ENCODE results near the gene DUS4L.

DUS4L gene

DNA sequence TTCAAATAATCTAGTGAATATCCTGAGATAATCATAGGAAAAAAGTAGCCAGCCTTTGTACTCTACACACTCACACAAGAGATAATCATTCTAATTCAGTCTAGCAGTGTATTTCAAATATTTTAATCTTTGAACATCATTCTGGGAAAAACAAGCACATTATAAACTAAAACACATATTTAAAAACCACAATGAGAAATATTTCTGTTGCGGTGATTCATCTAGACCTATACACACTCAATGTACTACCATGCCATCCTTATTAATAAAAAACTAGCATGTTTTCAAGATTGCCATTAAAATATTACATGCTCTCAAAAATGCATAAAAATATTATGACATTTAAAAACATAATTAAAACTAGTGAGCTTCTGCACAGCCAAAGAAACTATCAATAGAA is 11.8 kb upstream of the DUS4L start:
- TF ChIP-seq POLR2AphosphoS5 (IDR thresholded peaks at IDR 0.05; ENCODE audit: low read depth, low read length) = no peak
- TF ChIP-seq TAF1 (IDR thresholded peaks at IDR 0.05; ENCODE audit: borderline replicate concordance, insufficient read depth, low read length) = no peak
- TF ChIP-seq SIN3A (IDR thresholded peaks at IDR 0.05; ENCODE audit: borderline replicate concordance, insufficient read depth, low read length) = no peak
- TF ChIP-seq, protein P1, sequence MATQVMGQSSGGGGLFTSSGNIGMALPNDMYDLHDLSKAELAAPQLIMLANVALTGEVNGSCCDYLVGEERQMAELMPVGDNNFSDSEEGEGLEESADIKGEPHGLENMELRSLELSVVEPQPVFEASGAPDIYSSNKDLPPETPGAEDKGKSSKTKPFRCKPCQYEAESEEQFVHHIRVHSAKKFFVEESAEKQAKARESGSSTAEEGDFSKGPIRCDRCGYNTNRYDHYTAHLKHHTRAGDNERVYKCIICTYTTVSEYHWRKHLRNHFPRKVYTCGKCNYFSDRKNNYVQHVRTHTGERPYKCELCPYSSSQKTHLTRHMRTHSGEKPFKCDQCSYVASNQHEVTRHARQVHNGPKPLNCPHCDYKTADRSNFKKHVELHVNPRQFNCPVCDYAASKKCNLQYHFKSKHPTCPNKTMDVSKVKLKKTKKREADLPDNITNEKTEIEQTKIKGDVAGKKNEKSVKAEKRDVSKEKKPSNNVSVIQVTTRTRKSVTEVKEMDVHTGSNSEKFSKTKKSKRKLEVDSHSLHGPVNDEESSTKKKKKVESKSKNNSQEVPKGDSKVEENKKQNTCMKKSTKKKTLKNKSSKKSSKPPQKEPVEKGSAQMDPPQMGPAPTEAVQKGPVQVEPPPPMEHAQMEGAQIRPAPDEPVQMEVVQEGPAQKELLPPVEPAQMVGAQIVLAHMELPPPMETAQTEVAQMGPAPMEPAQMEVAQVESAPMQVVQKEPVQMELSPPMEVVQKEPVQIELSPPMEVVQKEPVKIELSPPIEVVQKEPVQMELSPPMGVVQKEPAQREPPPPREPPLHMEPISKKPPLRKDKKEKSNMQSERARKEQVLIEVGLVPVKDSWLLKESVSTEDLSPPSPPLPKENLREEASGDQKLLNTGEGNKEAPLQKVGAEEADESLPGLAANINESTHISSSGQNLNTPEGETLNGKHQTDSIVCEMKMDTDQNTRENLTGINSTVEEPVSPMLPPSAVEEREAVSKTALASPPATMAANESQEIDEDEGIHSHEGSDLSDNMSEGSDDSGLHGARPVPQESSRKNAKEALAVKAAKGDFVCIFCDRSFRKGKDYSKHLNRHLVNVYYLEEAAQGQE (IDR thresholded peaks at IDR 0.05; ENCODE audit: insufficient read depth in 1 of 2, low read depth in 2 of 2, low read length in 2 of 2) = no peak
- no peak for TF ChIP-seq FOXP2 (optimal IDR thresholded peaks at IDR 0.05; ENCODE audit: borderline replicate concordance, extremely low read depth, extremely low read length, insufficient read depth)

DNA sequence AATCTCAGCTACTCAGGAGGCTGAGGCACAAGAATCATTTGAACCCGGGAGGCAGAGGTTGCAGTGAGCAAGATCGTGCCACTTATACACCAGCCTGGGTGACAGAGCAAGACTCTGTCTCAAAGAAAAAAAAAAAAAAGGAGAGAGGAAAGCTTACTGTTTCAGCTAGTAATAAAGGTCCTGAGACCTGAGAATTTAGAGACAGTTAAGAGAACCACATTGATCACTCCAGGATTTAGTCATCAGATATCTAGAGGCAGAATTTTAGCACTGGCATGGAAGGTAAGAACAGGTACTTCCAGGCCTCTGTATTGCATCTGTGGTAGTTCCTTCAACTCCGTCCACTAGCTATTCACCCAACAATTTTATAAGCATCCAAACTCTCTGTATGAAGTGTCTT is 7.9 kb upstream of the DUS4L start:
- TF ChIP-seq, protein P1 (IDR thresholded peaks at IDR 0.05; ENCODE audit: insufficient read depth in 1 of 2, low read depth in 2 of 2, low read length in 2 of 2) = no peak
- TF ChIP-seq SIN3A (IDR thresholded peaks at IDR 0.05; ENCODE audit: borderline replicate concordance, insufficient read depth, low read length) = no peak

DNA sequence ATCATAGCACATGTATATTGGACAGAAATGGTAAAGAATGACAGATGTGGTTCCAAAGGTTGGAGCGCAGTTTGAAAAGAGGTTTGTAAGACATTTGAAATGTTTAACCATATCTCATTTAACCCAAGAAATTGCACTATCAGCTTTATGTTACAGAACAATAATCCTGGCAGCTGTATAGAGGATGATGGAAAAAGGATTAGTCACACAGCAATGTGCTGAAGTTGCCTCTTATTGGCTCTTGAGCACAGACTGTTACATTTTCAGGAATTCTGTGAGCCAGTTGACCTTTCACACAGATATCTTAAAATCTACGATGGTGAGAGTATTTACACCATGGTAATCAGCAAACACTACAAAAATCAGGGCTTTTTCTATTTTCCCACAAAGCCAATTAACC is 3.9 kb upstream of the DUS4L start:
- TF ChIP-seq, protein P1 (IDR thresholded peaks at IDR 0.05; ENCODE audit: insufficient read depth in 1 of 2, low read depth in 2 of 2, low read length in 2 of 2) = no peak
- TF ChIP-seq POLR2AphosphoS5 (IDR thresholded peaks at IDR 0.05; ENCODE audit: low read depth, low read length) = no peak
- no peak for TF ChIP-seq SIN3A (IDR thresholded peaks at IDR 0.05; ENCODE audit: borderline replicate concordance, insufficient read depth, low read length)
- TF ChIP-seq TAF1 (IDR thresholded peaks at IDR 0.05; ENCODE audit: borderline replicate concordance, insufficient read depth, low read length) = no peak
- no peak for TF ChIP-seq FOXP2 (optimal IDR thresholded peaks at IDR 0.05; ENCODE audit: borderline replicate concordance, extremely low read depth, extremely low read length, insufficient read depth)

DNA sequence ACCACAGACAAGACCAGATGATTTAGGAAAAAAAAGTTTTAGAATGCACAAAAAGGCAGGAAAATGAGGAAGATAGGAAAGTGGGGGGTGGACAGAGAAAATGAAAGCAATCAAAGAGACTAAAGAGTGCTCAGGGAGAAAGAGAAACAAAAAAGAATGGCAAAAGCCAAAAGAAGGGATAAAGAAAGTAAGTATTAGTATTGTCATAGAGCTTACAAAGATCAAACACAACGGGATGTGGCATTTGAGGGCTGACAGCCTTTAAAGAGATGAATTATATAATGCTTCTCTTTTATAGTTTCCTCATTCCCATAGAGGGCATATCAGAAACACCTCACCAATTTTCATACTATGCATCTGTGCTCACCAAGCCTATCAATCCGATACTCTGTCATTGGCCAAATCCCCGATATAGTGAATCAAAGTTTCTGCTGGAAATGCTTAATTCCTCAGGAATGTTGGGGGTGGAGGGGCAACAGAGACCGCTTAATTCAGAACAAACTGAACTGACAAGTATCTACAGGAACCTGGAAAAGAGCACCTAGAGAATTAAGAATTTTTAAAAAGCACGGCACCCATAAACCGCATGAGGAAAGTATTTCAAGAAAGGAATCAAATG is 2.8 kb upstream of the DUS4L start:
- TF ChIP-seq TAF1 (IDR thresholded peaks at IDR 0.05; ENCODE audit: borderline replicate concordance, insufficient read depth, low read length) (no peak), FOXP2 (optimal IDR thresholded peaks at IDR 0.05; ENCODE audit: borderline replicate concordance, extremely low read depth, extremely low read length, insufficient read depth) (no peak), POLR2AphosphoS5 (IDR thresholded peaks at IDR 0.05; ENCODE audit: low read depth, low read length) (no peak)

DNA sequence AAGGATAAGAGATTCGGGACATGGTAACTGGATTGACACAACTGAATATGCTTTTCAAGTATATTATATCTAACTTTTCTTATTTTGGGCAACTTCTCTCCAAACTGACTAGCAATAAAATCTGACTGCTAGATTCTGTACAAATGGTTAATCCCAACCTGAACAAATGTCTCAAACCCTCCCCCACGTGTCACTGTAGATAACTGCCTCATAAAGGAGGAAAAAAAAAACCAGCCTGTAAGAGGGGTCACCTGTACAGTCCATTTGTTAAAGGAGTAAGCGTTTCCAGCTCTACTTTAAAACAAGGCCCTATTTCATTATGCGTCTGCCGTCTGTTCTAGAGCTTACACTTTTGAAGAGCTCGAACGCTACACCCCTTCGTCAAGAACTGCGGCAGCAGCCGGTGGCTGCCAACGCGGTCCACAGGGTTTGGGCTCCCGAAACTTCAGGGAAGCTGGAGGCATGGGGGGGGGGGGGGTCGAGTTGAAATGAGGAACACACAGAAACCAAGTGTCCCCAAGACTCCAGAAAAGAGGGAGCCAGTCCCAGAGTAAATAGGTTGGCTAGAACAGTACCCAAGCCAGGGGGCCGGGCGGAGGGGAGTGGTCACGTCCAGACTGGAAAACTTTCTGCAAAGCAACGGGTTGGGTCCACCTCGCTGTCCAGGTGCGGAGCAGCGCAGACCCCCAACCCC is 543 bp upstream of the DUS4L start:
- TF ChIP-seq POLR2AphosphoS5 (IDR thresholded peaks at IDR 0.05; ENCODE audit: low read depth, low read length) = no peak
- no peak for TF ChIP-seq SIN3A (IDR thresholded peaks at IDR 0.05; ENCODE audit: borderline replicate concordance, insufficient read depth, low read length)
- TF ChIP-seq TAF1 (IDR thresholded peaks at IDR 0.05; ENCODE audit: borderline replicate concordance, insufficient read depth, low read length) = no peak
- no peak for TF ChIP-seq FOXP2 (optimal IDR thresholded peaks at IDR 0.05; ENCODE audit: borderline replicate concordance, extremely low read depth, extremely low read length, insufficient read depth)
- TF ChIP-seq, protein P1 (IDR thresholded peaks at IDR 0.05; ENCODE audit: insufficient read depth in 1 of 2, low read depth in 2 of 2, low read length in 2 of 2) = no peak

Data from PFSK-1 (cell line).